ENCODE data around the gene SLCO6A1. TPM values are rescaled to one million over a fixed set of nuclear protein-coding genes. Genes with fewer than 3 reads are reported as not detected.

Gene SLCO6A1
- total RNA-seq, 4 donors from 2014 or later, result not detected

GRCh38 chr5:102421647-102422046, 77.2 kb downstream of the SLCO6A1 start:
- TF ChIP-seq POLR2AphosphoS5 (IDR thresholded peaks at IDR 0.05) (no peak), EP300 (IDR thresholded peaks at IDR 0.05; ENCODE audit: low read depth) (no peak), POLR2A (IDR thresholded peaks at IDR 0.05) (no peak)
- TF ChIP-seq, protein P1, sequence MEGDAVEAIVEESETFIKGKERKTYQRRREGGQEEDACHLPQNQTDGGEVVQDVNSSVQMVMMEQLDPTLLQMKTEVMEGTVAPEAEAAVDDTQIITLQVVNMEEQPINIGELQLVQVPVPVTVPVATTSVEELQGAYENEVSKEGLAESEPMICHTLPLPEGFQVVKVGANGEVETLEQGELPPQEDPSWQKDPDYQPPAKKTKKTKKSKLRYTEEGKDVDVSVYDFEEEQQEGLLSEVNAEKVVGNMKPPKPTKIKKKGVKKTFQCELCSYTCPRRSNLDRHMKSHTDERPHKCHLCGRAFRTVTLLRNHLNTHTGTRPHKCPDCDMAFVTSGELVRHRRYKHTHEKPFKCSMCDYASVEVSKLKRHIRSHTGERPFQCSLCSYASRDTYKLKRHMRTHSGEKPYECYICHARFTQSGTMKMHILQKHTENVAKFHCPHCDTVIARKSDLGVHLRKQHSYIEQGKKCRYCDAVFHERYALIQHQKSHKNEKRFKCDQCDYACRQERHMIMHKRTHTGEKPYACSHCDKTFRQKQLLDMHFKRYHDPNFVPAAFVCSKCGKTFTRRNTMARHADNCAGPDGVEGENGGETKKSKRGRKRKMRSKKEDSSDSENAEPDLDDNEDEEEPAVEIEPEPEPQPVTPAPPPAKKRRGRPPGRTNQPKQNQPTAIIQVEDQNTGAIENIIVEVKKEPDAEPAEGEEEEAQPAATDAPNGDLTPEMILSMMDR (IDR thresholded peaks at IDR 0.05), result no peak
- Histone ChIP-seq H3K27me3 (no peaks in the 10 kb centered on the region), H3K36me3 (no peaks in the 10 kb centered on the region), H3K9me3 (no peaks in the 10 kb centered on the region), H3K27ac (no peak overlapping the region), H3K4me1 (no peaks in the 10 kb centered on the region), H3K4me3 (no peak overlapping the region)
- in situ Hi-C loops (cut with MboI; ENCODE audit: low pct_ligation_motif_present in 1 of 4, low pct_unique_long_range_greater_than_20kb in 1 of 4, low sequenced_read_pairs in 3 of 4), result no loop called here
- intact Hi-C loops (cut with DNase I; ENCODE audit: low total_unique reads), result no loop called here
- no peak for DNase-seq
- WGBS, 2 donors (ENCODE audit: low coverage in 1 of 2), result 62% methylated on average over 3 of the region's 3 CpGs; no CpG with 5 or more reads in 1 of the 2 donors

- in situ Hi-C loops (cut with MboI; ENCODE audit: low pct_ligation_motif_present in 1 of 4, low pct_unique_long_range_greater_than_20kb in 1 of 4, low sequenced_read_pairs in 3 of 4) (no loop called here), intact Hi-C loops (cut with DNase I; ENCODE audit: low total_unique reads) (no loop called here)
- H3K36me3 ChIP-seq, result no peaks in the 10 kb centered on the region
- H3K9me3 ChIP-seq, result no peaks in the 10 kb centered on the region
- no peak overlapping the region for H3K4me3 ChIP-seq
- WGBS, 2 donors (ENCODE audit: low coverage in 1 of 2), result 75 to 78% methylated on average over 1 of the region's 1 CpG
- no peaks in the 10 kb centered on the region for H3K27me3 ChIP-seq
- no peak for DNase-seq
- TF ChIP-seq POLR2AphosphoS5 (IDR thresholded peaks at IDR 0.05) (no peak), EP300 (IDR thresholded peaks at IDR 0.05; ENCODE audit: low read depth) (no peak), POLR2A (IDR thresholded peaks at IDR 0.05) (no peak)
- TF ChIP-seq, protein P1 (IDR thresholded peaks at IDR 0.05), result no peak
- no peak overlapping the region for H3K27ac ChIP-seq
- H3K4me1 ChIP-seq, result no peaks in the 10 kb centered on the region
Measured at GRCh38 chr5:102418531-102418930, 80.3 kb downstream of the SLCO6A1 start.

GRCh38 chr5:102414448-102414847, 84.4 kb downstream of the SLCO6A1 start:
- Histone ChIP-seq H3K9me3 (no peaks in the 10 kb centered on the region), H3K4me1 (no peaks in the 10 kb centered on the region), H3K36me3 (no peaks in the 10 kb centered on the region), H3K27ac (no peak overlapping the region), H3K4me3 (no peak overlapping the region), H3K27me3 (no peaks in the 10 kb centered on the region)
- DNase-seq, result no peak
- TF ChIP-seq, protein P1 (IDR thresholded peaks at IDR 0.05), result no peak
- no peak for TF ChIP-seq POLR2AphosphoS5 (IDR thresholded peaks at IDR 0.05)
- no peak for TF ChIP-seq POLR2A (IDR thresholded peaks at IDR 0.05)
- no peak for TF ChIP-seq EP300 (IDR thresholded peaks at IDR 0.05; ENCODE audit: low read depth)
- intact Hi-C loops (cut with DNase I; ENCODE audit: low total_unique reads) (no loop called here), in situ Hi-C loops (cut with MboI; ENCODE audit: low pct_ligation_motif_present in 1 of 4, low pct_unique_long_range_greater_than_20kb in 1 of 4, low sequenced_read_pairs in 3 of 4) (no loop called here)
- 84 to 91% methylated on average over 6 of the region's 6 CpGs for WGBS, 2 donors (ENCODE audit: low coverage in 1 of 2)

- intact Hi-C loops (cut with DNase I; ENCODE audit: low total_unique reads) (no loop called here), in situ Hi-C loops (cut with MboI; ENCODE audit: low pct_ligation_motif_present in 1 of 4, low pct_unique_long_range_greater_than_20kb in 1 of 4, low sequenced_read_pairs in 3 of 4) (no loop called here)
- DNase-seq, result no peak
- no peak overlapping the region for H3K27ac ChIP-seq
- 48% methylated on average over 2 of the region's 2 CpGs for WGBS, 2 donors (ENCODE audit: low coverage in 1 of 2)
- no peaks in the 10 kb centered on the region for H3K27me3 ChIP-seq
- TF ChIP-seq POLR2AphosphoS5 (IDR thresholded peaks at IDR 0.05) (no peak), EP300 (IDR thresholded peaks at IDR 0.05; ENCODE audit: low read depth) (no peak), POLR2A (IDR thresholded peaks at IDR 0.05) (no peak)
- TF ChIP-seq, protein P1 (IDR thresholded peaks at IDR 0.05), result no peak
- no peaks in the 10 kb centered on the region for H3K36me3 ChIP-seq
- no peaks in the 10 kb centered on the region for H3K9me3 ChIP-seq
- no peaks in the 10 kb centered on the region for H3K4me1 ChIP-seq
- no peak overlapping the region for H3K4me3 ChIP-seq
Measured at GRCh38 chr5:102388235-102388634, 110.6 kb downstream of the SLCO6A1 start.

Data from transverse colon (tissue), 4 donors.